ENCODE data around the gene BRAF. TPM values are rescaled to one million over a fixed set of nuclear protein-coding genes. Genes with fewer than 3 reads are reported as not detected.

Gene BRAF
- total and polyA plus RNA-seq, 2 of the 8 experiments (the other 6 are each of a cell fraction or from before 2014, with no cell fraction given): 11.4 to 32.6 TPM

DNA sequence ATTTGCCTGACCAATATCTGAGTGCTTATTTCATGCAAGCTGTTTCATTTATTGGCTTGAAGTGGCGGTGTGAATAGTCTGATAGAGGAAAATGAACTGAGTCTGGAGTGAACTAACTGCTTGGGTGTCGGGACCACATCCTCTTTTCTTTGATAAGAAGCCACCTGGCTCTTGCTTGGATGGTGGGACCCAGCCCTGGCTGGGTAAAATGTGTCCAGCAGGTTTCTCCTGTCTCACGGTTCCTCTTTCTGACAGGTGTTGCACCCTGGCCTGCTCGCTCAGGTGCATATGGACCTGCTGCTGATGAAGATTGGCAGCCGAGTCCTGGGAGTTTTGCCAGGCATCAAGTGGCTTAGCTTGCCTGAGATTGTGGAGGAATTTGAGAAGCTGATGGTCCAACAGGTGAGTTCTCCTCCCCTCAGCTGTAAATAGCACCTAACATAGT, 250.4 kb downstream of the BRAF start:
- Histone ChIP-seq H2BK120ac (replicated peaks; ENCODE audit: low read depth, low read length) (no peak overlapping the region), H2BK15ac (ENCODE audit: low read length) (no peak overlapping the region), H4K20me1 (replicated peaks in 1 of 2; ENCODE audit: control insufficient read depth in 1 of 2, insufficient read depth in 2 of 2, low read length in 2 of 2) (no peaks in the 10 kb centered on the region), H3K4me3 (ENCODE audit: extremely low read depth in 1 of 4, insufficient read depth in 2 of 4, low read depth in 3 of 4, low read length in 4 of 4) (no peak overlapping the region), H3K79me1 (ENCODE audit: low read depth, low read length) (no peaks in the 10 kb centered on the region), H3K36me3 (ENCODE audit: control insufficient read depth in 2 of 4, insufficient read depth in 4 of 4, low read length in 3 of 4) (no peaks in the 10 kb centered on the region), H2AK5ac (ENCODE audit: low read depth, low read length) (no peak overlapping the region), H2BK5ac (ENCODE audit: low read depth, low read length) (no peak overlapping the region), H2BK12ac (ENCODE audit: low read depth, low read length) (no peak overlapping the region), H2AFZ (ENCODE audit: low read length) (no peak overlapping the region), H2BK20ac (ENCODE audit: low read length) (no peak overlapping the region), H4K8ac (ENCODE audit: extremely low read depth, insufficient read depth, low read length) (no peak overlapping the region), H3K79me2 (ENCODE audit: control insufficient read depth in 1 of 2, insufficient read depth in 2 of 2, low read length in 2 of 2) (no peaks in the 10 kb centered on the region), H3K23me2 (ENCODE audit: low read depth, low read length) (peaks cover 5% of the 10 kb centered on the region; the same call in 1 of the 2 replicates), H3K27ac (ENCODE audit: low read depth, low read length) (no peak overlapping the region), H3K9me3 (ENCODE audit: insufficient read depth in 2 of 2, low read depth in 1 of 2, low read length in 1 of 2) (no peaks in the 10 kb centered on the region), H3K9ac (replicated peaks in 1 of 4; ENCODE audit: extremely low read depth in 1 of 4, low read depth in 3 of 4, low read length in 3 of 4) (no peak overlapping the region), H3K18ac (ENCODE audit: extremely low read depth, low read length) (no peak overlapping the region), H3K56ac (replicated peaks; ENCODE audit: insufficient read length, low read depth, low read length) (no peak overlapping the region), H3K14ac (ENCODE audit: insufficient read length) (no peak overlapping the region), H3K23ac (ENCODE audit: insufficient read length) (no peak overlapping the region), H3K4me1 (replicated peaks in 1 of 4; ENCODE audit: control insufficient read depth in 3 of 4, insufficient read depth in 4 of 4, low read length in 3 of 4) (peaks cover 0 to 6% (median 2%) of the 10 kb centered on the region in 4 experiments; a peak in 5 of 7 replicates), H3K4me2 (ENCODE audit: insufficient read depth in 1 of 2, low read depth in 2 of 2, low read length in 2 of 2) (peak overlapping the region in 1 of 2 experiments; percentile 70; a peak in 1 of 4 replicates), H3K27me3 (replicated peaks in 1 of 4; ENCODE audit: control insufficient read depth in 3 of 4, extremely low read depth in 1 of 4, insufficient read depth in 3 of 4, low read length in 3 of 4) (peaks cover 0 to 8% (median 2%) of the 10 kb centered on the region in 4 experiments; a peak in 3 of 7 replicates), H4K5ac (ENCODE audit: insufficient read length, low read depth, low read length) (no peak overlapping the region), H3K4ac (replicated peaks; ENCODE audit: insufficient read length, low read depth, low read length) (no peak overlapping the region), H4K91ac (replicated peaks; ENCODE audit: insufficient read length, low read length) (no peak overlapping the region)
- DNase-seq (ENCODE audit: low read depth in 1 of 2, low spot score in 2 of 2) (no peak), FAIRE-seq (no peak)
- CTCF ChIA-PET (ENCODE audit: partially characterized antibody): interaction anchor here (0.5 to 4.5 kb wide), 22 partner anchors 11 to 719 kb away, joined by 3 to 38 read pairs (median 4); partner anchors contain the start of gene MRPS33
- 82% methylated on average over 5 of the region's 5 CpGs; no CpG with 5 or more reads in 1 of the 2 experiments for WGBS, 2 experiments (ENCODE audit: extremely low coverage in 1 of 2, insufficient coverage in 1 of 2, insufficient read length in 1 of 2, insufficient replicate concordance in 2 of 2, low coverage in 1 of 2, low lambda C conversion rate in 2 of 2, missing lambda C conversion rate in 1 of 2)
- POLR2A ChIA-PET (ENCODE audit: partially characterized antibody): interaction anchor here (0.8 kb wide), 1 partner anchor 340 kb away, joined by 3 read pairs; no protein-coding TSS in a partner anchor
- TF ChIP-seq FOSL1 (IDR thresholded peaks at IDR 0.05; ENCODE audit: insufficient read depth, low read depth, low read length): no peak
